Measurements from ENCODE around the gene HBA1.
"Not testable (repeated sequence)": the region's sequence is repeated elsewhere in the genome, so short reads cannot be mapped to it uniquely, and the experiment has no call there.

The HBA1 gene

GRCh38 chr16:155031-155398, 21.5 kb upstream of the HBA1 start:
- Histone ChIP-seq H4K20me1 (ENCODE audit: insufficient read depth, low read length) (no peaks in the 10 kb centered on the region), H3K79me2 (ENCODE audit: insufficient read depth, low read length) (no peaks in the 10 kb centered on the region), H3K4me3 (ENCODE audit: low read depth in 1 of 2, low read length in 2 of 2) (no peak overlapping the region), H3K9me3 (ENCODE audit: insufficient read depth, low read length, severe bottlenecking) (no peaks in the 10 kb centered on the region), H3K4me1 (ENCODE audit: insufficient read depth, low read length) (no peaks in the 10 kb centered on the region), H3K4me2 (ENCODE audit: insufficient read depth, low read length) (no peak overlapping the region), H3K36me3 (ENCODE audit: insufficient read depth, low read length) (no peaks in the 10 kb centered on the region), H3K27me3 (ENCODE audit: insufficient read depth, low read length, poor library complexity) (no peaks in the 10 kb centered on the region), H3K9ac (ENCODE audit: low read depth, low read length) (no peak overlapping the region), H2AFZ (ENCODE audit: low read depth, low read length) (no peak overlapping the region), H3K27ac (ENCODE audit: low read length) (no peak overlapping the region)
- ATAC-seq (ENCODE audit: insufficient read depth, low read depth) (no peak), DNase-seq (no peak)
- no peak for TF ChIP-seq EZH2 (IDR thresholded peaks at IDR 0.05; ENCODE audit: borderline replicate concordance, low read depth, low read length, severe bottlenecking)
- TF ChIP-seq, protein P1, sequence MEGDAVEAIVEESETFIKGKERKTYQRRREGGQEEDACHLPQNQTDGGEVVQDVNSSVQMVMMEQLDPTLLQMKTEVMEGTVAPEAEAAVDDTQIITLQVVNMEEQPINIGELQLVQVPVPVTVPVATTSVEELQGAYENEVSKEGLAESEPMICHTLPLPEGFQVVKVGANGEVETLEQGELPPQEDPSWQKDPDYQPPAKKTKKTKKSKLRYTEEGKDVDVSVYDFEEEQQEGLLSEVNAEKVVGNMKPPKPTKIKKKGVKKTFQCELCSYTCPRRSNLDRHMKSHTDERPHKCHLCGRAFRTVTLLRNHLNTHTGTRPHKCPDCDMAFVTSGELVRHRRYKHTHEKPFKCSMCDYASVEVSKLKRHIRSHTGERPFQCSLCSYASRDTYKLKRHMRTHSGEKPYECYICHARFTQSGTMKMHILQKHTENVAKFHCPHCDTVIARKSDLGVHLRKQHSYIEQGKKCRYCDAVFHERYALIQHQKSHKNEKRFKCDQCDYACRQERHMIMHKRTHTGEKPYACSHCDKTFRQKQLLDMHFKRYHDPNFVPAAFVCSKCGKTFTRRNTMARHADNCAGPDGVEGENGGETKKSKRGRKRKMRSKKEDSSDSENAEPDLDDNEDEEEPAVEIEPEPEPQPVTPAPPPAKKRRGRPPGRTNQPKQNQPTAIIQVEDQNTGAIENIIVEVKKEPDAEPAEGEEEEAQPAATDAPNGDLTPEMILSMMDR (IDR thresholded peaks at IDR 0.05; ENCODE audit: borderline replicate concordance, extremely low read depth, low read length, poor library complexity, severe bottlenecking): no peak

- no peak for DNase-seq
- Histone ChIP-seq H2AFZ (ENCODE audit: low read depth, low read length) (no peak overlapping the region), H3K79me2 (ENCODE audit: insufficient read depth, low read length) (no peaks in the 10 kb centered on the region), H3K27me3 (ENCODE audit: insufficient read depth, low read length, poor library complexity) (no peaks in the 10 kb centered on the region), H3K36me3 (ENCODE audit: insufficient read depth, low read length) (no peaks in the 10 kb centered on the region), H3K9ac (ENCODE audit: low read depth, low read length) (no peak overlapping the region), H3K4me3 (ENCODE audit: low read depth in 1 of 2, low read length in 2 of 2) (no peak overlapping the region), H3K27ac (ENCODE audit: low read length) (no peak overlapping the region), H4K20me1 (ENCODE audit: insufficient read depth, low read length) (no peaks in the 10 kb centered on the region), H3K4me2 (ENCODE audit: insufficient read depth, low read length) (no peak overlapping the region), H3K4me1 (ENCODE audit: insufficient read depth, low read length) (no peaks in the 10 kb centered on the region), H3K9me3 (ENCODE audit: insufficient read depth, low read length, severe bottlenecking) (no peaks in the 10 kb centered on the region)
- no peak for ATAC-seq (ENCODE audit: insufficient read depth, low read depth)
- TF ChIP-seq EZH2 (IDR thresholded peaks at IDR 0.05; ENCODE audit: borderline replicate concordance, low read depth, low read length, severe bottlenecking): no peak
- TF ChIP-seq, protein P1 (IDR thresholded peaks at IDR 0.05; ENCODE audit: borderline replicate concordance, extremely low read depth, low read length, poor library complexity, severe bottlenecking): no peak
Measured at GRCh38 chr16:159136-159849, 17.2 kb upstream of the HBA1 start.

GRCh38 chr16:160242-160641, 16.2 kb upstream of the HBA1 start:
- H3K79me2 ChIP-seq (ENCODE audit: insufficient read depth, low read length); H3K4me2 ChIP-seq (ENCODE audit: insufficient read depth, low read length); H3K9me3 ChIP-seq (ENCODE audit: insufficient read depth, low read length, severe bottlenecking); H3K27me3 ChIP-seq (ENCODE audit: insufficient read depth, low read length, poor library complexity); H4K20me1 ChIP-seq (ENCODE audit: insufficient read depth, low read length); H3K4me1 ChIP-seq (ENCODE audit: insufficient read depth, low read length); H2AFZ ChIP-seq (ENCODE audit: low read depth, low read length); H3K36me3 ChIP-seq (ENCODE audit: insufficient read depth, low read length); H3K9ac ChIP-seq (ENCODE audit: low read depth, low read length); DNase-seq; H3K27ac ChIP-seq (ENCODE audit: low read length); ATAC-seq (ENCODE audit: insufficient read depth, low read depth); H3K4me3 ChIP-seq (ENCODE audit: low read depth in 1 of 2, low read length in 2 of 2): not testable (repeated sequence)

DNA sequence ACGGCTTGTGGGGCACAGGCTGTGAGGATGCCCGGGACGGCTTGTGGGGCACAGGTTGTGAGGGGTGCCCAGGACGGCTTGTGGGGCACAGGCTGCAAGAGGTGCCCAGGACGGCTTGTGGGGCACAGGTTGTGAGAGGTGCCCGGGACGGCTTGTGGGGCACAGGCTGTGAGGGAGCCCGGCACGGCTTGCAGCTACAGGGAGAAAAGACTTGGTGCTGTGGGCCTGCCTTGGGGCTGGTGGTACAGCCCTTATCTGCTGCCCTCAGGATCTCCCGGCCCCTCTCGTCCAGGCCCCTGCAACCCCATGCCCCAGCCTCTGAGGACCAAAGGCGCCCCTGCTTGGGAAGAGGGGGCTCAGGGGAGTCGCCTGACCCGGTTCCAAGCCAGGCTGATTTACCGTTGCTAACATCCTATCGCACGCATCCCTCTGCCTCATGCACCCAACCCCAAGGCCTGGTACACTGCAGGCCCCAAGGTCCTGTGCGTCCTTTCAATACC, 15.7 kb upstream of the HBA1 start:
- H3K27ac ChIP-seq (ENCODE audit: low read length): no peak overlapping the region
- H3K4me2 ChIP-seq (ENCODE audit: insufficient read depth, low read length): no peak overlapping the region
- H3K36me3 ChIP-seq (ENCODE audit: insufficient read depth, low read length): no peaks in the 10 kb centered on the region
- no peak overlapping the region for H3K4me3 ChIP-seq (ENCODE audit: low read depth in 1 of 2, low read length in 2 of 2)
- no peak for DNase-seq
- H3K27me3 ChIP-seq (ENCODE audit: insufficient read depth, low read length, poor library complexity): no peaks in the 10 kb centered on the region
- no peaks in the 10 kb centered on the region for H3K79me2 ChIP-seq (ENCODE audit: insufficient read depth, low read length)
- TF ChIP-seq, protein P1 (IDR thresholded peaks at IDR 0.05; ENCODE audit: borderline replicate concordance, extremely low read depth, low read length, poor library complexity, severe bottlenecking): no peak
- TF ChIP-seq EZH2 (IDR thresholded peaks at IDR 0.05; ENCODE audit: borderline replicate concordance, low read depth, low read length, severe bottlenecking): no peak
- H2AFZ ChIP-seq (ENCODE audit: low read depth, low read length): no peak overlapping the region
- no peaks in the 10 kb centered on the region for H3K4me1 ChIP-seq (ENCODE audit: insufficient read depth, low read length)
- H4K20me1 ChIP-seq (ENCODE audit: insufficient read depth, low read length): no peaks in the 10 kb centered on the region
- no peak for ATAC-seq (ENCODE audit: insufficient read depth, low read depth)
- H3K9ac ChIP-seq (ENCODE audit: low read depth, low read length): no peak overlapping the region
- H3K9me3 ChIP-seq (ENCODE audit: insufficient read depth, low read length, severe bottlenecking): no peaks in the 10 kb centered on the region

Data from DND-41 (cell line).